Peyer's patch (tissue), 4 donors: Measurements from ENCODE around the gene PRR18.

Source experiments
- CTCF ChIP-seq, 6 experiments: fragments of 450-650 bp in 4 of 6; fragments of 200-600 bp in 2 of 6; sonication (generic) in 1 of 6; IDR thresholded peaks; one replicate each; pipeline ENCODE4 v1.5.1; 2017 to 2019; ENCODE audit warnings: antibody characterized with exemption in 6 of 6, mild to moderate bottlenecking in 3 of 6, moderate library complexity in 1 of 6
- POLR2A ChIP-seq, 2 donors: fragments of 450-650 bp; IDR thresholded peaks; one replicate each; pipeline ENCODE4 v1.5.1; 2017; ENCODE audit warnings: antibody characterized with exemption in 2 of 2, mild to moderate bottlenecking in 2 of 2, moderate library complexity in 2 of 2

GRCh38 chr6:166352923-166353322, 44.7 kb upstream of the PRR18 start:
- TF ChIP-seq POLR2A (IDR thresholded peaks at IDR 0.05): no peak
- TF ChIP-seq CTCF (IDR thresholded peaks at IDR 0.05): no peak
